SK-N-SH (cell line): ENCODE data around the gene PTPRN. TPM values are rescaled to one million over a fixed set of nuclear protein-coding genes. Genes with fewer than 3 reads are reported as not detected.

Experiments used
- CTCF ChIA-PET: fragments of 300-600, 350-600 bp; formaldehyde crosslinking; extraction: SDS; loops from one replicate; lab custom pipeline; 2021; lab: Yijun Ruan, JAX
- POLR2A ChIA-PET: fragments of 350-600 bp; sonication (Branson Sonifier 250); formaldehyde crosslinking; extraction: SDS; loops from one replicate; lab custom pipeline; 2020; ENCODE audit warnings: antibody characterized with exemption, inconsistent platforms; lab: Yijun Ruan, JAX
- DNase-seq: peaks from one replicate; pipeline ENCODE4 v3.0.0; 2012
- H2AFZ ChIP-seq: fragments of 200-600 bp; sonication (generic); 2 replicates; pipeline ENCODE4 v1.8.1; 2016; ENCODE audit warnings: antibody characterized with exemption, mild to moderate bottlenecking, low read depth
- H3F3A ChIP-seq: fragments of 200-600 bp; sonication (generic); replicated peaks from 2 replicates; pipeline ENCODE3; 2016; ENCODE audit warnings: antibody characterized with exemption, mild to moderate bottlenecking; ENCODE audit not compliant: insufficient read depth
- H3K27ac ChIP-seq, 2 experiments: fragments of 200-500 bp in 1 of 2; fragments of 200-600 bp in 1 of 2; sonication (Bioruptor generic) in 1 of 2; sonication (generic), shearing (Covaris generic) in 1 of 2; 2 replicates each; pipeline versions ENCODE4 v1.5.1 to v1.6.1; 2014 to 2016; ENCODE audit warnings: low read depth in 2 of 2, inconsistent platforms in 1 of 2, low read length in 1 of 2, mild to moderate bottlenecking in 1 of 2, mixed read lengths in 1 of 2
- H3K27me3 ChIP-seq: fragments of 200-600 bp; sonication (generic), shearing (Covaris generic); 2 replicates; pipeline ENCODE4 v1.6.1; 2016; ENCODE audit warnings: mixed run types; ENCODE audit not compliant: insufficient read depth
- H3K36me3 ChIP-seq, 2 experiments: fragments of 200-500 bp in 1 of 2; fragments of 200-600 bp in 1 of 2; sonication (Bioruptor generic) in 1 of 2; sonication (generic) in 1 of 2; replicated peaks in 1 of 2; 2 replicates each; pipeline versions ENCODE3 to v1.5.1; 2014 to 2016; ENCODE audit warnings: low read length in 1 of 2, mild to moderate bottlenecking in 1 of 2; ENCODE audit not compliant: insufficient read depth in 2 of 2, control insufficient read depth in 1 of 2
- H3K4me1 ChIP-seq, 2 experiments: fragments of 200-500 bp in 1 of 2; fragments of 200-600 bp in 1 of 2; sonication (Bioruptor generic) in 1 of 2; sonication (generic), shearing (Covaris generic) in 1 of 2; 2 replicates each; pipeline versions ENCODE4 v1.5.1 to v1.6.1; 2014 to 2016; ENCODE audit warnings: low read depth in 1 of 2, low read length in 1 of 2, mixed run types in 1 of 2; ENCODE audit not compliant: insufficient read depth in 2 of 2, control insufficient read depth in 1 of 2
- H3K4me2 ChIP-seq: fragments of 200-600 bp; sonication (generic), shearing (Covaris generic); 2 replicates; pipeline ENCODE4 v1.6.1; 2017; ENCODE audit warnings: mixed run types
- H3K4me3 ChIP-seq, 2 experiments: fragments of 200-500 bp in 1 of 2; fragments of 200-600 bp in 1 of 2; sonication (Bioruptor generic) in 1 of 2; sonication (generic), shearing (Covaris generic) in 1 of 2; 2 replicates each; pipeline versions ENCODE4 v1.5.1 to v1.8.1; 2014 to 2016; ENCODE audit warnings: low read depth in 2 of 2, inconsistent platforms in 1 of 2, low read length in 1 of 2, mild to moderate bottlenecking in 1 of 2, mixed read lengths in 1 of 2, moderate library complexity in 1 of 2
- H3K79me2 ChIP-seq: fragments of 200-600 bp; sonication (generic); 2 replicates; pipeline ENCODE4 v1.8.1; 2017; ENCODE audit warnings: mild to moderate bottlenecking; ENCODE audit not compliant: insufficient read depth
- H3K9ac ChIP-seq: fragments of 200-600 bp; sonication (generic); 2 replicates; pipeline ENCODE4 v1.6.1; 2017; ENCODE audit warnings: mixed run types
- H3K9me2 ChIP-seq: fragments of 200-600 bp; sonication (generic); 2 replicates; pipeline ENCODE4 v1.6.1; 2017; ENCODE audit warnings: mixed run types
- H3K9me3 ChIP-seq: fragments of 200-600 bp; sonication (generic); 2 replicates; pipeline ENCODE4 v1.6.1; 2017; ENCODE audit warnings: mixed run types, mild to moderate bottlenecking, moderate library complexity
- H4K20me1 ChIP-seq: fragments of 200-600 bp; sonication (generic); 2 replicates; pipeline ENCODE4 v1.6.1; 2017; ENCODE audit warnings: mild to moderate bottlenecking, mixed run types; ENCODE audit not compliant: insufficient read depth
- CTCF ChIP-seq: fragments of 200-600 bp; sonication (generic); IDR thresholded peaks from 2 replicates; pipeline ENCODE4 v1.6.1; 2017; ENCODE audit warnings: antibody characterized with exemption, mild to moderate bottlenecking, moderate library complexity
- EZH2phosphoT487 ChIP-seq: fragments of 200-600 bp; sonication (generic); IDR thresholded peaks from 2 replicates; pipeline ENCODE4 v1.6.1; 2017; ENCODE audit warnings: low read depth, mixed run types, mild to moderate bottlenecking, antibody characterized with exemption, moderate library complexity, borderline replicate concordance
- FOSL2 ChIP-seq: IDR thresholded peaks from 2 replicates; pipeline ENCODE4 v1.4.0; 2012; ENCODE audit warnings: low read depth, mild to moderate bottlenecking, moderate library complexity, borderline replicate concordance
- MAX ChIP-seq: IDR thresholded peaks from 2 replicates; pipeline ENCODE4 v1.4.0; 2012; ENCODE audit warnings: low read depth
- RAD21 ChIP-seq: IDR thresholded peaks from 2 replicates; pipeline ENCODE4 v1.6.1; 2012; ENCODE audit warnings: mild to moderate bottlenecking, low read length
- SMC3 ChIP-seq: IDR thresholded peaks from 2 replicates; pipeline ENCODE4 v1.6.1; 2012; ENCODE audit warnings: low read depth, low read length, improper control_type of control experiment
- TCF12 ChIP-seq: IDR thresholded peaks from 2 replicates; pipeline ENCODE4 v1.4.0; 2012
- TEAD4 ChIP-seq: IDR thresholded peaks from 2 replicates; pipeline ENCODE4 v1.4.0; 2012; ENCODE audit warnings: mild to moderate bottlenecking, borderline replicate concordance; ENCODE audit not compliant: insufficient read depth
- WGBS: methylation state at CpG from one replicate; pipeline ENCODE4 v1.1.6; 2017; ENCODE audit warnings: low lambda C conversion rate; 5-methylcytosine and 5-hydroxymethylcytosine counted together
- polyA plus RNA-seq, 3 experiments: library from polyadenylated mRNA; depleted of rRNA; stranded (reverse); fragments of >200 nt; gene quantifications; 2 replicates each; pipeline ENCODE4 v1.2.3, GENCODE V29; 2012

Gene PTPRN
- polyA plus RNA-seq, 1 of the 3 experiments (the other 2 are of a cell fraction) = 9.5 TPM

DNA sequence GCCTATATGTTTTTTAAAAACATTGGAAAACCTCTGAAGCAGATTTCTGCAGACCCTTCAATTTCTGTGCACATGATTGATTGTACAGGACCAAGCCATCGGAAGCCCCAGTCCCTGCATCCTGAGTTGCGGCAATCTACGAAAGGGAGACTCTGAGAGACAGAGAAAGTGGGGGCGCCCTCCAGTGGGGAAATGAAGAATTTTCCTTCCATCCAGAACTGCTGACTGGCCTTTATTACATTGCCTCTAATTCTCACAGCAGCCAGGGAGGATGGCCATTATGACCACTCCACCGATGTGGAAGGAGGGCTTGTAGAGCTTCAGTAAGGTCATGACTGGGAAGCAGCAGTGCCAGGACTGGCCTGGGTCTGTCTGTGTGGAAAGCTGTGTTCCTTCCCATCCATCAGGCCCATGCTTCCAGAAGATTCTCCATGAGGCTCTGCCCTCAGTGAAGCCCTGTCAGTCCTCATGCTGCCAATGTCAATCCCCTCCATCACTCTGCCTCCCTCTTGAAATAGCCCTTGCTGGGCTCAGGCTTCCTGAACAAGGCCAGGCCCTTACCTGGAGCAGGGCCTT lies 43.3 kb upstream of the PTPRN start:
- TF ChIP-seq TEAD4 (no peak), RAD21 (peak; percentile 67), CTCF (peak; percentile 79), SMC3 (peak; percentile 54)
- CTCF ChIA-PET = interaction anchor here (0.7 to 4.5 kb wide), 25 partner anchors 8 to 494 kb away, joined by 3 to 20 read pairs (median 5); partner anchors contain the start of genes GLB1L, PTPRN and STK16
- Histone ChIP-seq H3K4me2 (no peak overlapping the region), H3F3A (no peaks in the 10 kb centered on the region), H3K9me3 (no peaks in the 10 kb centered on the region), H3K9ac (no peak overlapping the region), H3K27me3 (peaks cover 8% of the 10 kb centered on the region), H3K79me2 (no peaks in the 10 kb centered on the region), H4K20me1 (no peaks in the 10 kb centered on the region), H3K4me3 (no peak overlapping the region), H3K4me1 (no peaks in the 10 kb centered on the region), H3K9me2 (no peaks in the 10 kb centered on the region), H2AFZ (no peak overlapping the region), H3K27ac (no peak overlapping the region), H3K36me3 (no peaks in the 10 kb centered on the region)
- 21% methylated on average over 5 of the region's 5 CpGs for WGBS
- POLR2A ChIA-PET = interaction anchor here (0.6 kb wide), 1 partner anchor 203 kb away, joined by 4 read pairs; no protein-coding TSS in a partner anchor
- peak; percentile 79 for DNase-seq

GRCh38 chr2:219350710-219351221 lies 41.6 kb upstream of the PTPRN start:
- H3K4me1 ChIP-seq = no peaks in the 10 kb centered on the region
- no peak overlapping the region for H3K9ac ChIP-seq
- DNase-seq = no peak
- H3K79me2 ChIP-seq = no peaks in the 10 kb centered on the region
- no peaks in the 10 kb centered on the region for H3K36me3 ChIP-seq
- peak overlapping the region in 1 of 2 experiments; percentile 60; a peak in 2 of 4 replicates for H3K27ac ChIP-seq
- H3K27me3 ChIP-seq = peaks cover 5% of the 10 kb centered on the region; the same call in 1 of the 2 replicates
- no peaks in the 10 kb centered on the region for H3K9me3 ChIP-seq
- CTCF ChIA-PET = interaction anchor here (0.9 to 4.5 kb wide), 7 partner anchors 11 to 210 kb away, joined by 3 to 20 read pairs (median 11); no protein-coding TSS in a partner anchor
- WGBS = 32% methylated on average over 3 of the region's 4 CpGs
- no peak overlapping the region for H3K4me2 ChIP-seq
- no peak overlapping the region for H2AFZ ChIP-seq
- POLR2A ChIA-PET = no interaction called here
- H3K9me2 ChIP-seq = no peaks in the 10 kb centered on the region
- TF ChIP-seq FOSL2 = peak; percentile 37; the same call in 1 of the 2 replicates
- TF ChIP-seq SMC3 = no peak
- TF ChIP-seq MAX = 0 out of 2 replicates have a peak, but pooled peaks have one; percentile 19
- TF ChIP-seq EZH2phosphoT487 = no peak
- peak; percentile 61 for TF ChIP-seq TCF12
- TF ChIP-seq, all 33 proteins: peak for 3
- Histone ChIP-seq H3F3A (no peaks in the 10 kb centered on the region), H4K20me1 (no peaks in the 10 kb centered on the region), H3K4me3 (no peak overlapping the region)
